ENCODE results near the gene GSX2. TPM values are rescaled to one million over a fixed set of nuclear protein-coding genes. Genes with fewer than 3 reads are reported as not detected.

The GSX2 gene
- total and polyA plus RNA-seq, 2 of the 4 experiments (the other 2 are of a cell fraction): not detected

GRCh38 chr4:54103190-54103574, 3.2 kb downstream of the GSX2 start:
- Histone ChIP-seq H2AFZ (replicated peaks; ENCODE audit: low read length, poor library complexity) (peak overlapping the region; percentile 86), H3K4ac (ENCODE audit: low read depth, low read length) (no peak overlapping the region), H4K91ac (ENCODE audit: insufficient read depth, low read depth, low read length) (no peak overlapping the region), H2BK120ac (ENCODE audit: low read depth, low read length) (no peak overlapping the region), H3K4me1 (ENCODE audit: control insufficient read depth, insufficient read depth, low read length) (no peaks in the 10 kb centered on the region), H4K20me1 (ENCODE audit: insufficient read depth, low read length) (no peaks in the 10 kb centered on the region), H3K36me3 (ENCODE audit: control insufficient read depth, insufficient read depth, low read length) (no peaks in the 10 kb centered on the region), H2AK9ac (replicated peaks; ENCODE audit: low read depth, low read length, poor library complexity) (no peak overlapping the region), H3K9ac (ENCODE audit: low read depth, low read length) (no peak overlapping the region), H2BK20ac (ENCODE audit: low read depth, low read length) (no peak overlapping the region), H4K8ac (ENCODE audit: low read depth in 2 of 2, low read length in 2 of 2) (no peak overlapping the region), H2BK5ac (ENCODE audit: low read depth, low read length, poor library complexity, severe bottlenecking) (no peak overlapping the region), H2BK15ac (ENCODE audit: low read depth, low read length) (no peak overlapping the region), H3K79me1 (ENCODE audit: low read depth in 1 of 2, low read length in 2 of 2) (no peaks in the 10 kb centered on the region), H3K23ac (ENCODE audit: low read depth, low read length) (no peak overlapping the region), H3K56ac (ENCODE audit: extremely low read depth, insufficient read depth, low read length) (no peak overlapping the region), H3K27me3 (ENCODE audit: control insufficient read depth, insufficient read depth, low read length) (peaks cover 53% of the 10 kb centered on the region), H3K14ac (replicated peaks; ENCODE audit: low read depth, low read length) (no peak overlapping the region), H3K4me3 (ENCODE audit: insufficient read depth, low read depth, low read length) (no peak overlapping the region), H2AK5ac (ENCODE audit: low read depth, low read length) (no peak overlapping the region), H3K4me2 (ENCODE audit: low read depth, low read length) (no peak overlapping the region), H4K5ac (ENCODE audit: low read depth, low read length) (no peak overlapping the region), H3K9me3 (ENCODE audit: control insufficient read depth, insufficient read depth, low read length) (no peaks in the 10 kb centered on the region), H3K9me1 (ENCODE audit: insufficient read depth, low read length) (peaks cover 9% of the 10 kb centered on the region), H3K27ac (ENCODE audit: insufficient read depth, low read length) (no peak overlapping the region), H3K18ac (ENCODE audit: low read depth, low read length) (no peak overlapping the region)
- WGBS, 2 experiments (ENCODE audit: extremely low coverage in 2 of 2, insufficient read length in 1 of 2): no CpG with 5 or more reads among the region's 8 CpGs
- intact Hi-C loops (cut with micrococcal nuclease) (no loop called here), in situ Hi-C loops (cut with MboI; ENCODE audit: low sequenced_read_pairs) (no loop called here), dilution Hi-C loops (cut with HindIII; ENCODE audit: low sequenced_read_pairs, unreplicated experiment) (no loop called here)
- ChIA-PET POLR2A (ENCODE audit: unreplicated experiment) (interaction anchor here (0.6 kb wide), 1 partner anchor 405 kb away, joined by 4 read pairs; no protein-coding TSS in a partner anchor), CTCF (interaction anchor here (0.5 kb wide), 1 partner anchor 180 kb away, joined by 3 read pairs; no protein-coding TSS in a partner anchor)
- no TSS peak for BruUV-seq (replicated peaks)
- ATAC-seq (ENCODE audit: low read depth) (no peak), DNase-seq (no peak)
- TF ChIP-seq FOS (IDR thresholded peaks at IDR 0.05; ENCODE audit: low read depth, low read length) (no peak), NFE2L2 (IDR thresholded peaks at IDR 0.05; ENCODE audit: low read depth, low read length) (no peak), CEBPB (IDR thresholded peaks at IDR 0.05; ENCODE audit: low read depth, low read length) (no peak), RAD21 (IDR thresholded peaks at IDR 0.05; ENCODE audit: low read length) (no peak), RFX5 (IDR thresholded peaks at IDR 0.05; ENCODE audit: low read depth, low read length) (no peak), SMC3 (IDR thresholded peaks at IDR 0.05; ENCODE audit: low read depth, low read length) (no peak), CTCF (conservative IDR thresholded peaks at IDR 0.05; ENCODE audit: low read depth, low read length) (no peak), USF2 (IDR thresholded peaks at IDR 0.05; ENCODE audit: low read depth, low read length) (no peak), BHLHE40 (IDR thresholded peaks at IDR 0.05; ENCODE audit: low read depth, low read length) (no peak)

Data from IMR-90 (cell line).